Smooth muscle cell (in vitro differentiated cells): ENCODE results near the gene WDFY4. TPM values are rescaled to one million over a fixed set of nuclear protein-coding genes. Genes with fewer than 3 reads are reported as not detected.

Experiments used
- DNase-seq: peaks from one replicate; lab custom pipeline; 2025; ENCODE audit not compliant: unreplicated experiment; lab: John Stamatoyannopoulos, UW
- H2AFZ ChIP-seq: fragments of 200-600 bp; sonication (generic); 2 replicates; pipeline ENCODE4 v1.6.0; 2016; ENCODE audit warnings: antibody characterized with exemption, low read depth, mild to moderate bottlenecking
- H3F3A ChIP-seq: fragments of 200-600 bp; sonication (generic); 2 replicates; pipeline ENCODE4 v1.6.0; 2017; ENCODE audit warnings: antibody characterized with exemption, low read depth
- H3K27ac ChIP-seq: fragments of 200-600 bp; sonication (generic); 2 replicates; pipeline ENCODE4 v1.5.1; 2016; ENCODE audit warnings: low read depth, mild to moderate bottlenecking
- H3K27me3 ChIP-seq: fragments of 200-600 bp; sonication (generic); 2 replicates; pipeline ENCODE4 v1.6.1; 2016; ENCODE audit warnings: low read depth, mild to moderate bottlenecking
- H3K36me3 ChIP-seq: fragments of 200-600 bp; sonication (generic); 2 replicates; pipeline ENCODE4 v1.5.1; 2016; ENCODE audit warnings: low read depth
- H3K4me1 ChIP-seq: fragments of 200-600 bp; sonication (generic); 2 replicates; pipeline ENCODE4 v1.5.1; 2016; ENCODE audit warnings: low read depth
- H3K4me2 ChIP-seq: fragments of 200-600 bp; sonication (generic); 2 replicates; pipeline ENCODE4 v1.6.0; 2016; ENCODE audit warnings: mild to moderate bottlenecking
- H3K4me3 ChIP-seq: fragments of 200-600 bp; sonication (generic); 2 replicates; pipeline ENCODE4 v1.5.1; 2016; ENCODE audit warnings: mild to moderate bottlenecking
- H3K79me2 ChIP-seq: fragments of 200-600 bp; sonication (generic); 2 replicates; pipeline ENCODE4 v1.6.0; 2016; ENCODE audit warnings: low read depth, mild to moderate bottlenecking
- H3K9ac ChIP-seq: fragments of 200-600 bp; sonication (generic); 2 replicates; pipeline ENCODE4 v1.6.0; 2016; ENCODE audit warnings: low read depth
- H3K9me3 ChIP-seq: fragments of 200-600 bp; sonication (generic); replicated peaks from 2 replicates; pipeline ENCODE4 v1.5.1; 2016; ENCODE audit warnings: low read depth
- H4K20me1 ChIP-seq: fragments of 200-600 bp; sonication (generic); 2 replicates; pipeline ENCODE4 v1.6.0; 2016; ENCODE audit warnings: low read depth
- WGBS: methylation state at CpG from one replicate; pipeline ENCODE4 v1.1.7; 2016; ENCODE audit warnings: low lambda C conversion rate; 5-methylcytosine and 5-hydroxymethylcytosine counted together
- polyA plus RNA-seq: library from polyadenylated mRNA; unstranded; fragments of >200 nt; fragmentation: Nextera tagmentation; extraction: Ambion mirVana; gene quantifications from 2 replicates; pipeline ENCODE4 v1.2.1, GENCODE V29; 2016
- total RNA-seq: library from RNA; depleted of rRNA; stranded (reverse); fragments of >200 nt; gene quantifications from 2 replicates; pipeline ENCODE4 v1.2.3, GENCODE V29; 2014
- TF ChIP-seq, protein P1 (sequence below): fragments of 200-600 bp; sonication (generic); IDR thresholded peaks from 2 replicates; pipeline ENCODE4 v1.5.1; 2017; ENCODE audit warnings: borderline replicate concordance, mild to moderate bottlenecking, antibody characterized with exemption; ENCODE audit not compliant: insufficient read depth, poor library complexity, severe bottlenecking

Gene WDFY4
- total and polyA plus RNA-seq, 2 experiments from 2014 or later = not detected

DNA sequence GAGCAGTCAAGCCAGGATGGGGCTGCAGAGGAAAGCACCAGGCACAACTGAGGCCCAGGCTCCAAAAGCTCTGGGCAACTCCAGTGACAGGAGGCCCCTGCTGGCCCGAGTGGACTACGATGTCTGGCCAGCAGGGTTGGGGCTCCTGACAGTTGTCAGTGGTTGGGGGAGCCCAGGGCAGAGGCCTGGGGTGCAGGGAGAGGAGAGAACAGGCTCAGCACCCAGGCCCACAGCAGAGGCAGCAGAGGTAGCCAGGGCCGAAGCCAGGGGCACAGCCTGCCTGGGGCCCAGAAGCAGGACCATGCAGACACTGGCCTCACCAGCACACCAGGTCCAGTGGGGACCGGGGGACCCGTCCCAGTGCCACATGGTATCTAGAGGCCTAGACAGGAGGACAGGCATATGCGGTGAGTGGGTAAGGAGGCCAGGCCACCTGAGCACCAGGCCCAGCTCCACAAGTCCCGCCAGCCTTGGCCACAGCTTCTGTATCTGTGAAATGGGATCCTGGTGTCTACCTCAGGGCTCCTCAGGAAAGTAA is 301.0 kb downstream of the WDFY4 start:
- TF ChIP-seq, protein P1, sequence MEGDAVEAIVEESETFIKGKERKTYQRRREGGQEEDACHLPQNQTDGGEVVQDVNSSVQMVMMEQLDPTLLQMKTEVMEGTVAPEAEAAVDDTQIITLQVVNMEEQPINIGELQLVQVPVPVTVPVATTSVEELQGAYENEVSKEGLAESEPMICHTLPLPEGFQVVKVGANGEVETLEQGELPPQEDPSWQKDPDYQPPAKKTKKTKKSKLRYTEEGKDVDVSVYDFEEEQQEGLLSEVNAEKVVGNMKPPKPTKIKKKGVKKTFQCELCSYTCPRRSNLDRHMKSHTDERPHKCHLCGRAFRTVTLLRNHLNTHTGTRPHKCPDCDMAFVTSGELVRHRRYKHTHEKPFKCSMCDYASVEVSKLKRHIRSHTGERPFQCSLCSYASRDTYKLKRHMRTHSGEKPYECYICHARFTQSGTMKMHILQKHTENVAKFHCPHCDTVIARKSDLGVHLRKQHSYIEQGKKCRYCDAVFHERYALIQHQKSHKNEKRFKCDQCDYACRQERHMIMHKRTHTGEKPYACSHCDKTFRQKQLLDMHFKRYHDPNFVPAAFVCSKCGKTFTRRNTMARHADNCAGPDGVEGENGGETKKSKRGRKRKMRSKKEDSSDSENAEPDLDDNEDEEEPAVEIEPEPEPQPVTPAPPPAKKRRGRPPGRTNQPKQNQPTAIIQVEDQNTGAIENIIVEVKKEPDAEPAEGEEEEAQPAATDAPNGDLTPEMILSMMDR = no peak
- H3K4me3 ChIP-seq = no peak overlapping the region
- H3K9me3 ChIP-seq = no peaks in the 10 kb centered on the region
- no peak overlapping the region for H3K9ac ChIP-seq
- no peak for DNase-seq
- no peak overlapping the region for H3K27ac ChIP-seq
- no peaks in the 10 kb centered on the region for H3K27me3 ChIP-seq
- no peak overlapping the region for H2AFZ ChIP-seq
- no peaks in the 10 kb centered on the region for H4K20me1 ChIP-seq
- no peaks in the 10 kb centered on the region for H3K4me1 ChIP-seq
- no peak overlapping the region for H3K4me2 ChIP-seq
- 87% methylated on average over 7 of the region's 7 CpGs for whole genome bisulfite sequencing
- H3K36me3 ChIP-seq = no peaks in the 10 kb centered on the region
- H3F3A ChIP-seq = no peaks in the 10 kb centered on the region
- no peaks in the 10 kb centered on the region for H3K79me2 ChIP-seq

DNA sequence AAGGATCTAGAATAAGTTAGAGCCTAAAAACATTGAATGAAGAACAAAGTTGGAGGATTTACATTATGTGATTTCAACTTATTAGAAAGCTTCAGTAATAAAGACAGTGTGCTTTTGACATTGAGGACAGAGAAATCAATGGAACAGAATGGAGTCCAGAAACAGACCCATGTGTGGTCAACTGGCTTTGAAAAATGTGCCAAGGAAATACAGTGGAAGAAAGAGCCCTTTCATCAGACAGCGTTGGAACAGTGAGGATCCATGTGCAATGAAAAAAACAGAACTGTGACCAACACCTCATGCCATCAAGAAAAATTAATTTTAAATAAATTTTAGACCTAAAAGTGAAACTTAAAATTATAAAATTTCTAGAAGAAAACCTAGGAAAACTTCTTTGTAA is 305.6 kb downstream of the WDFY4 start:
- H3K4me3 ChIP-seq = no peak overlapping the region
- no peak overlapping the region for H3K27ac ChIP-seq
- H3K79me2 ChIP-seq = no peaks in the 10 kb centered on the region
- H3K9ac ChIP-seq = no peak overlapping the region
- H4K20me1 ChIP-seq = no peaks in the 10 kb centered on the region
- no peak overlapping the region for H2AFZ ChIP-seq
- WGBS = 88% methylated on average over 1 of the region's 1 CpG
- no peaks in the 10 kb centered on the region for H3F3A ChIP-seq
- no peaks in the 10 kb centered on the region for H3K9me3 ChIP-seq
- no peaks in the 10 kb centered on the region for H3K36me3 ChIP-seq
- TF ChIP-seq, protein P1 = no peak
- DNase-seq = no peak
- no peaks in the 10 kb centered on the region for H3K27me3 ChIP-seq
- H3K4me2 ChIP-seq = no peak overlapping the region
- H3K4me1 ChIP-seq = no peaks in the 10 kb centered on the region

DNA sequence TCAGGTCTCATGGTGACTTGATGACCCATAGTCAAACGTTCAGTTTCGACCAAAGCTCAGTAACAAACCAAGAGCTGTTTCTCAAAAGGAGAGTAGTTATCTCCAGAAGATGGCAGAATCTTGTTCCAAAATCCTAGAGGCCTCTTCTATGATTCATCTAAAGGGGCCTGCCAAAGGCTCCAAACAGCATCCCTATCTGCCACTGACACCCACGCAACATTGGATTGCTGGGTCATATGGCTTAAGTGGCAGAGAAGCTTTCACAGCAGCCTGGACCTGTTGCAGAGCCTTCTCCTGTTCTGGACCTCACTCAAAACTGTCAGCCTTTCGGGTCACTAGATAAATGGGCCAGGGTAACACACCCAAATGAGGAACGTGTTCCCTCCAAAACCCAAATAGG is 309.0 kb downstream of the WDFY4 start:
- Histone ChIP-seq H3K79me2 (no peaks in the 10 kb centered on the region), H3K4me1 (no peaks in the 10 kb centered on the region), H2AFZ (no peak overlapping the region), H3K4me2 (no peak overlapping the region), H3K36me3 (no peaks in the 10 kb centered on the region), H3K9me3 (no peaks in the 10 kb centered on the region), H3K4me3 (no peak overlapping the region), H3K27me3 (peaks cover 7% of the 10 kb centered on the region), H3F3A (no peaks in the 10 kb centered on the region), H4K20me1 (no peaks in the 10 kb centered on the region), H3K9ac (no peak overlapping the region), H3K27ac (no peak overlapping the region)
- TF ChIP-seq, protein P1 = no peak
- no peak for DNase-seq
- WGBS = 80% methylated on average over 5 of the region's 5 CpGs

DNA sequence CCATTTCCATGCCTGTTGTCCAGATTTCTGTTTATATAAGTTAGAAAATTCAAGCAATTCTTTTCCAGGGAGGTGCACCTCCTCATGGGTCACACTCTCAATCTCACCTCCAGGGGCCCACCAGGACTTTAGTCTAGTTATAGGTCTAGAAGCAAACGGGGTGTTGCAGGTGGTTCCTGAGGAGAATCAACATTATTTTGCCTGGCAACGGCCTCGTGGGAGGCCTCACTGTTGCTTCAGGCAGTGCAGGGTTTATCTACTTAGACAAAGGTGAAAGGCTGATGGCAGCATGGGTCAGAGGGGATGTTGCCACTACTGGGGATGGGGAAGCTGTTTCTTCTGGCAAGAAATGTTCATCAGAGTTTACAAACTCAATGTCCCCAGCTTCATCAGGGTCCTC is 311.7 kb downstream of the WDFY4 start:
- Histone ChIP-seq H3K36me3 (no peaks in the 10 kb centered on the region), H3K4me1 (no peaks in the 10 kb centered on the region), H3K4me3 (no peak overlapping the region), H3K9ac (no peak overlapping the region), H2AFZ (no peak overlapping the region), H3K27ac (no peak overlapping the region), H4K20me1 (no peaks in the 10 kb centered on the region), H3K4me2 (no peak overlapping the region), H3K9me3 (no peaks in the 10 kb centered on the region), H3K79me2 (no peaks in the 10 kb centered on the region), H3K27me3 (peaks cover 9% of the 10 kb centered on the region), H3F3A (no peaks in the 10 kb centered on the region)
- WGBS = 65% methylated on average over 3 of the region's 3 CpGs
- DNase-seq = no peak
- TF ChIP-seq, protein P1 = no peak
